SK-N-SH treated with all-trans-retinoic acid at 6 μM for 48 hours (cell line): Measurements from ENCODE around the gene USP4.

Experiments
- ATAC-seq: fragments of 200-7000 bp; cut with Tn5 transposase; 3 replicates; pipeline ENCODE4 v1.9.1; 2020; ENCODE audit warnings: mild to moderate bottlenecking, moderate library complexity
- ARNTL ChIP-seq: fragments of 450-650 bp; formaldehyde crosslinking; IDR thresholded peaks from 2 replicates; pipeline ENCODE4 v1.5.0; 2020; ENCODE audit warnings: low read depth, mild to moderate bottlenecking, moderate library complexity, borderline replicate concordance
- BACH2 ChIP-seq: fragments of 250-450 bp; sonication (Bioruptor Pico); IDR thresholded peaks from 2 replicates; pipeline ENCODE4 v1.9.0; 2021; ENCODE audit warnings: mild to moderate bottlenecking, borderline replicate concordance
- CSDC2 ChIP-seq: fragments of 250-450 bp; sonication (Bioruptor Pico); IDR thresholded peaks from 2 replicates; pipeline ENCODE4 v1.5.0; 2020; ENCODE audit warnings: mild to moderate bottlenecking, moderate library complexity
- CSRNP3 ChIP-seq: fragments of 250-450 bp; sonication (Bioruptor Pico); IDR thresholded peaks from 2 replicates; pipeline ENCODE4 v1.5.1; 2021; ENCODE audit warnings: mild to moderate bottlenecking, moderate library complexity
- ESRRG ChIP-seq: fragments of 250-450 bp; sonication (Bioruptor Pico); IDR thresholded peaks from 2 replicates; pipeline ENCODE4 v1.6.1; 2021; ENCODE audit warnings: mild to moderate bottlenecking
- GLIS3 ChIP-seq: fragments of 250-450 bp; sonication (Bioruptor Pico); IDR thresholded peaks from 2 replicates; pipeline ENCODE4 v1.5.0; 2020; ENCODE audit warnings: mild to moderate bottlenecking, moderate library complexity
- ISL1 ChIP-seq: fragments of 250-450 bp; sonication (Bioruptor Pico); IDR thresholded peaks from 2 replicates; pipeline ENCODE4 v2.1.2; 2022; ENCODE audit warnings: mild to moderate bottlenecking, moderate library complexity
- PPARA ChIP-seq: fragments of 250-450 bp; sonication (Bioruptor Pico); IDR thresholded peaks from 2 replicates; pipeline ENCODE4 v1.5.0; 2020; ENCODE audit warnings: mild to moderate bottlenecking, borderline replicate concordance
- RARB ChIP-seq: fragments of 250-450 bp; sonication (Bioruptor Pico); IDR thresholded peaks from 2 replicates; pipeline ENCODE4 v1.8.0; 2021; ENCODE audit warnings: mild to moderate bottlenecking, moderate library complexity
- TCF4 ChIP-seq: fragments of 250-450 bp; sonication (Bioruptor Pico); IDR thresholded peaks from 2 replicates; pipeline ENCODE4 v1.8.0; 2021; ENCODE audit warnings: mild to moderate bottlenecking, moderate library complexity, borderline replicate concordance
- TOX ChIP-seq: fragments of 250-450 bp; sonication (Bioruptor Pico); IDR thresholded peaks from 2 replicates; pipeline ENCODE4 v1.8.0; 2021; ENCODE audit warnings: mild to moderate bottlenecking, moderate library complexity, borderline replicate concordance
- ZC3H10 ChIP-seq: fragments of 250-450 bp; sonication (Bioruptor Pico); IDR thresholded peaks from 2 replicates; pipeline ENCODE4 v1.5.1; 2021; ENCODE audit warnings: mild to moderate bottlenecking, moderate library complexity
- ZFP3 ChIP-seq: fragments of 250-450 bp; sonication (Bioruptor Pico); IDR thresholded peaks from 2 replicates; pipeline ENCODE4 v1.5.0; 2020; ENCODE audit warnings: mild to moderate bottlenecking, moderate library complexity
- ZFP30 ChIP-seq: fragments of 450-650 bp; formaldehyde crosslinking; IDR thresholded peaks from 2 replicates; pipeline ENCODE4 v1.5.0; 2022; ENCODE audit warnings: mild to moderate bottlenecking, moderate library complexity
- ZNF565 ChIP-seq: fragments of 450-650 bp; formaldehyde crosslinking; conservative IDR thresholded peaks from 2 replicates; pipeline ENCODE4 v1.5.0; 2020; ENCODE audit warnings: low read depth, mild to moderate bottlenecking, moderate library complexity
- TF ChIP-seq, protein P1 (sequence below): fragments of 250-450 bp; sonication (Bioruptor Pico); IDR thresholded peaks from 2 replicates; pipeline ENCODE4 v1.5.0; 2020; ENCODE audit warnings: mild to moderate bottlenecking, moderate library complexity
- TF ChIP-seq, protein P2 (sequence below): fragments of 250-450 bp; sonication (Bioruptor Pico); IDR thresholded peaks from 2 replicates; pipeline ENCODE4 v1.8.0; 2020; ENCODE audit warnings: mild to moderate bottlenecking, moderate library complexity, borderline replicate concordance
- TF ChIP-seq, protein P3 (sequence below): fragments of 250-450 bp; sonication (Bioruptor Pico); IDR thresholded peaks from 2 replicates; pipeline ENCODE4 v1.5.1; 2020; ENCODE audit warnings: low read depth, mild to moderate bottlenecking, moderate library complexity

The USP4 gene

DNA sequence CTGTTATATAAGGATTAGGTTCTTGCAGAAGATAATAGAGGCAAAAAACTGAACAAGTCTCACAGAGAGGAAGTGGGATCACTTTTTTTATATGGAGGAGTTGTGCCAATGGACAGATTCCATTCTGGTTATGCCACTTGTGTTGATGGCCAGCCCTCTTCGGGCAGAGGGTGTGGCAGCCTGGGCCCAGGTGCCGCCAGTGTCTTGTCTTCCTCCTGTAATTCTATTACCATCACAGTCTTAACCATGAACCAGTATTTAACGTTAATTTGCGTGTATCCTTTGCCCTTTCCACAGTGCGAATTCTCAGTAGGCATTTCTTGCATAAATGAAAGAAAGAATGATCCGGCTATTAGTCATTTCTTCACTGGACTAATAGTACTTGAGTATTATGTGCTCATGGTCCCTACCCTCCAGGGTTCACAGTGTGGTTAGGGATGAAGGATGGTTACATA is 7.0 kb upstream of the USP4 start:
- peak; percentile 33; the same call in 2 of the 3 replicates for ATAC-seq
- TF ChIP-seq TOX (CRISPR knock-in tag) (no peak), BACH2 (CRISPR knock-in tag) (no peak)
- TF ChIP-seq, all 23 proteins: peak for 0

- TF ChIP-seq CSDC2 (no peak), TCF4 (CRISPR knock-in tag) (no peak), RARB (CRISPR knock-in tag) (no peak), CSRNP3 (CRISPR knock-in tag) (no peak), ISL1 (CRISPR knock-in tag) (no peak), BACH2 (CRISPR knock-in tag) (no peak)
- TF ChIP-seq, protein P1, sequence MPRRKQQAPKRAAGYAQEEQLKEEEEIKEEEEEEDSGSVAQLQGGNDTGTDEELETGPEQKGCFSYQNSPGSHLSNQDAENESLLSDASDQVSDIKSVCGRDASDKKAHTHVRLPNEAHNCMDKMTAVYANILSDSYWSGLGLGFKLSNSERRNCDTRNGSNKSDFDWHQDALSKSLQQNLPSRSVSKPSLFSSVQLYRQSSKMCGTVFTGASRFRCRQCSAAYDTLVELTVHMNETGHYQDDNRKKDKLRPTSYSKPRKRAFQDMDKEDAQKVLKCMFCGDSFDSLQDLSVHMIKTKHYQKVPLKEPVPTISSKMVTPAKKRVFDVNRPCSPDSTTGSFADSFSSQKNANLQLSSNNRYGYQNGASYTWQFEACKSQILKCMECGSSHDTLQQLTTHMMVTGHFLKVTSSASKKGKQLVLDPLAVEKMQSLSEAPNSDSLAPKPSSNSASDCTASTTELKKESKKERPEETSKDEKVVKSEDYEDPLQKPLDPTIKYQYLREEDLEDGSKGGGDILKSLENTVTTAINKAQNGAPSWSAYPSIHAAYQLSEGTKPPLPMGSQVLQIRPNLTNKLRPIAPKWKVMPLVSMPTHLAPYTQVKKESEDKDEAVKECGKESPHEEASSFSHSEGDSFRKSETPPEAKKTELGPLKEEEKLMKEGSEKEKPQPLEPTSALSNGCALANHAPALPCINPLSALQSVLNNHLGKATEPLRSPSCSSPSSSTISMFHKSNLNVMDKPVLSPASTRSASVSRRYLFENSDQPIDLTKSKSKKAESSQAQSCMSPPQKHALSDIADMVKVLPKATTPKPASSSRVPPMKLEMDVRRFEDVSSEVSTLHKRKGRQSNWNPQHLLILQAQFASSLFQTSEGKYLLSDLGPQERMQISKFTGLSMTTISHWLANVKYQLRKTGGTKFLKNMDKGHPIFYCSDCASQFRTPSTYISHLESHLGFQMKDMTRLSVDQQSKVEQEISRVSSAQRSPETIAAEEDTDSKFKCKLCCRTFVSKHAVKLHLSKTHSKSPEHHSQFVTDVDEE (CRISPR knock-in tag), result no peak
- TF ChIP-seq, protein P2, sequence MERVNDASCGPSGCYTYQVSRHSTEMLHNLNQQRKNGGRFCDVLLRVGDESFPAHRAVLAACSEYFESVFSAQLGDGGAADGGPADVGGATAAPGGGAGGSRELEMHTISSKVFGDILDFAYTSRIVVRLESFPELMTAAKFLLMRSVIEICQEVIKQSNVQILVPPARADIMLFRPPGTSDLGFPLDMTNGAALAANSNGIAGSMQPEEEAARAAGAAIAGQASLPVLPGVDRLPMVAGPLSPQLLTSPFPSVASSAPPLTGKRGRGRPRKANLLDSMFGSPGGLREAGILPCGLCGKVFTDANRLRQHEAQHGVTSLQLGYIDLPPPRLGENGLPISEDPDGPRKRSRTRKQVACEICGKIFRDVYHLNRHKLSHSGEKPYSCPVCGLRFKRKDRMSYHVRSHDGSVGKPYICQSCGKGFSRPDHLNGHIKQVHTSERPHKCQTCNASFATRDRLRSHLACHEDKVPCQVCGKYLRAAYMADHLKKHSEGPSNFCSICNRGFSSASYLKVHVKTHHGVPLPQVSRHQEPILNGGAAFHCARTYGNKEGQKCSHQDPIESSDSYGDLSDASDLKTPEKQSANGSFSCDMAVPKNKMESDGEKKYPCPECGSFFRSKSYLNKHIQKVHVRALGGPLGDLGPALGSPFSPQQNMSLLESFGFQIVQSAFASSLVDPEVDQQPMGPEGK (CRISPR knock-in tag), result no peak
- ATAC-seq, result no peak
Measured at GRCh38 chr3:49343163-49343562, 3.3 kb upstream of the USP4 start.

GRCh38 chr3:49341996-49342395 is 2.1 kb upstream of the USP4 start:
- no peak for ATAC-seq
- TF ChIP-seq ZFP3 (CRISPR knock-in tag) (no peak), ZC3H10 (CRISPR knock-in tag) (no peak), BACH2 (CRISPR knock-in tag) (no peak), ESRRG (CRISPR knock-in tag) (no peak), PPARA (CRISPR knock-in tag) (no peak), CSDC2 (no peak), GLIS3 (CRISPR knock-in tag) (no peak), ARNTL (CRISPR knock-in tag) (no peak), ZNF565 (CRISPR knock-in tag) (no peak)
- TF ChIP-seq, protein P3, sequence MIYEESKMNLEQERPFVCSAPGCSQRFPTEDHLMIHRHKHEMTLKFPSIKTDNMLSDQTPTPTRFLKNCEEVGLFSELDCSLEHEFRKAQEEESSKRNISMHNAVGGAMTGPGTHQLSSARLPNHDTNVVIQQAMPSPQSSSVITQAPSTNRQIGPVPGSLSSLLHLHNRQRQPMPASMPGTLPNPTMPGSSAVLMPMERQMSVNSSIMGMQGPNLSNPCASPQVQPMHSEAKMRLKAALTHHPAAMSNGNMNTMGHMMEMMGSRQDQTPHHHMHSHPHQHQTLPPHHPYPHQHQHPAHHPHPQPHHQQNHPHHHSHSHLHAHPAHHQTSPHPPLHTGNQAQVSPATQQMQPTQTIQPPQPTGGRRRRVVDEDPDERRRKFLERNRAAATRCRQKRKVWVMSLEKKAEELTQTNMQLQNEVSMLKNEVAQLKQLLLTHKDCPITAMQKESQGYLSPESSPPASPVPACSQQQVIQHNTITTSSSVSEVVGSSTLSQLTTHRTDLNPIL (CRISPR knock-in tag), result no peak
- TF ChIP-seq, protein P1 (CRISPR knock-in tag), result no peak

- ATAC-seq, result peak; percentile 59
- TF ChIP-seq GLIS3 (CRISPR knock-in tag) (0 out of 2 replicates have a peak, but pooled peaks have one; percentile 8), ZFP30 (CRISPR knock-in tag) (no peak), ZFP3 (CRISPR knock-in tag) (0 out of 2 replicates have a peak, but pooled peaks have one; percentile 1)
Measured at GRCh38 chr3:49339581-49339940, 292 bp downstream of the USP4 start.
